ENCODE results near the gene GINM1.

The GINM1 gene

GRCh38 chr6:149600508-149600907, 34.3 kb downstream of the GINM1 start:
- DNase-seq: no peak

GRCh38 chr6:149608381-149608982, 42.3 kb downstream of the GINM1 start:
- no peak for DNase-seq

- no peak for DNase-seq
These were observed 48.2 kb downstream of the GINM1 start for GRCh38 chr6:149614337-149614736.

GRCh38 chr6:149615805-149616204, 49.6 kb downstream of the GINM1 start:
- DNase-seq: no peak

- no peak for DNase-seq
These were observed 61.5 kb downstream of the GINM1 start for GRCh38 chr6:149627672-149628071.

GRCh38 chr6:149628875-149629510, 62.8 kb downstream of the GINM1 start:
- no peak for DNase-seq

- DNase-seq: no peak
These were observed 68.1 kb downstream of the GINM1 start for GRCh38 chr6:149634315-149634714.

- DNase-seq: no peak
These were observed 69.9 kb downstream of the GINM1 start for GRCh38 chr6:149636124-149636523.
